IMR-90 (cell line): Measurements from ENCODE around the gene DRD2. TPM values are rescaled to one million over a fixed set of nuclear protein-coding genes. Genes with fewer than 3 reads are reported as not detected.

Experiments
- ATAC-seq: fragments of 200-7000 bp; cut with Tn5 transposase; 2 replicates; pipeline ENCODE4 v1.9.1; 2020; ENCODE audit warnings: low read depth, mild to moderate bottlenecking, moderate library complexity
- BruUV-seq: library from RNA; stranded (reverse); fragments of 400-500 nt; replicated peaks from 2 replicates; lab custom pipeline; 2021; lab: Mats Ljungman, UMichigan
- CTCF ChIA-PET: fragments of 300-600 bp; formaldehyde crosslinking; extraction: SDS; loops from one replicate; lab custom pipeline; 2021; ENCODE audit warnings: antibody characterized with exemption; lab: Yijun Ruan, JAX
- POLR2A ChIA-PET: fragments of 300-600 bp; sonication (Branson Sonifier 250); formaldehyde crosslinking; loops from one replicate; lab custom pipeline; 2022; ENCODE audit warnings: antibody characterized with exemption; ENCODE audit not compliant: unreplicated experiment; lab: Charles Lee
- DNase-seq: peaks from one replicate; pipeline ENCODE4 v3.0.0; 2013
- H2AFZ ChIP-seq: replicated peaks from 2 replicates; pipeline ENCODE3; 2013; ENCODE audit warnings: low read length, mild to moderate bottlenecking; ENCODE audit not compliant: poor library complexity
- H2AK5ac ChIP-seq: 2 replicates; pipeline ENCODE4 v1.6.1; 2013; ENCODE audit warnings: low read depth, low read length, inconsistent platforms
- H2AK9ac ChIP-seq: replicated peaks from 2 replicates; pipeline ENCODE3; 2013; ENCODE audit warnings: mild to moderate bottlenecking, low read depth, low read length, moderate library complexity; ENCODE audit not compliant: poor library complexity
- H2BK120ac ChIP-seq: 2 replicates; pipeline ENCODE4 v1.6.1; 2013; ENCODE audit warnings: low read depth, low read length, inconsistent platforms
- H2BK15ac ChIP-seq: 3 replicates; pipeline ENCODE4 v1.6.1; 2013; ENCODE audit warnings: low read depth, low read length, inconsistent platforms
- H2BK20ac ChIP-seq: 2 replicates; pipeline ENCODE4 v1.6.1; 2013; ENCODE audit warnings: low read depth, mild to moderate bottlenecking, inconsistent platforms, low read length, moderate library complexity
- H2BK5ac ChIP-seq: 2 replicates; pipeline ENCODE4 v1.6.1; 2013; ENCODE audit warnings: mild to moderate bottlenecking, low read depth, low read length, inconsistent platforms; ENCODE audit not compliant: poor library complexity, severe bottlenecking
- H3K14ac ChIP-seq: replicated peaks from 2 replicates; pipeline ENCODE4 v1.6.1; 2013; ENCODE audit warnings: low read depth, low read length, inconsistent platforms
- H3K18ac ChIP-seq: 2 replicates; pipeline ENCODE4 v1.6.1; 2013; ENCODE audit warnings: low read depth, low read length, control low read depth
- H3K23ac ChIP-seq: 2 replicates; pipeline ENCODE4 v1.6.1; 2013; ENCODE audit warnings: low read depth, low read length, inconsistent platforms
- H3K27ac ChIP-seq: 2 replicates; pipeline ENCODE4 v1.5.1; 2013; ENCODE audit warnings: mild to moderate bottlenecking, control low read depth, low read length; ENCODE audit not compliant: insufficient read depth
- H3K27me3 ChIP-seq: 2 replicates; pipeline ENCODE4 v1.6.1; 2013; ENCODE audit warnings: low read length; ENCODE audit not compliant: control insufficient read depth, insufficient read depth
- H3K36me3 ChIP-seq: 2 replicates; pipeline ENCODE4 v1.6.1; 2013; ENCODE audit warnings: low read length, mixed read lengths; ENCODE audit not compliant: control insufficient read depth, insufficient read depth
- H3K4ac ChIP-seq: 2 replicates; pipeline ENCODE4 v1.6.1; 2013; ENCODE audit warnings: low read depth, low read length, inconsistent platforms
- H3K4me1 ChIP-seq: 2 replicates; pipeline ENCODE4 v1.6.1; 2013; ENCODE audit warnings: low read length, mixed read lengths; ENCODE audit not compliant: control insufficient read depth, insufficient read depth
- H3K4me2 ChIP-seq: 2 replicates; pipeline ENCODE4 v1.6.1; 2013; ENCODE audit warnings: low read depth, mild to moderate bottlenecking, control low read depth, low read length, moderate library complexity
- H3K4me3 ChIP-seq: 2 replicates; pipeline ENCODE4 v1.5.1; 2013; ENCODE audit warnings: low read depth, mild to moderate bottlenecking, control low read depth, low read length, moderate library complexity; ENCODE audit not compliant: insufficient read depth
- H3K56ac ChIP-seq: 2 replicates; pipeline ENCODE4 v1.6.1; 2013; ENCODE audit warnings: low read length, inconsistent platforms; ENCODE audit not compliant: insufficient read depth; ENCODE audit errors: extremely low read depth
- H3K79me1 ChIP-seq, 2 experiments: 2 replicates each; pipeline ENCODE4 v1.6.1; 2013; ENCODE audit warnings: low read length in 2 of 2, inconsistent platforms in 1 of 2, low read depth in 1 of 2
- H3K9ac ChIP-seq: 2 replicates; pipeline ENCODE4 v1.6.1; 2013; ENCODE audit warnings: low read depth, low read length, control low read depth
- H3K9me1 ChIP-seq: 2 replicates; pipeline ENCODE4 v1.6.1; 2013; ENCODE audit warnings: low read length, inconsistent platforms; ENCODE audit not compliant: insufficient read depth
- H3K9me3 ChIP-seq: 2 replicates; pipeline ENCODE4 v1.6.1; 2013; ENCODE audit warnings: low read length; ENCODE audit not compliant: control insufficient read depth, insufficient read depth
- H4K20me1 ChIP-seq: 2 replicates; pipeline ENCODE4 v1.6.1; 2013; ENCODE audit warnings: low read length, inconsistent platforms; ENCODE audit not compliant: insufficient read depth
- H4K5ac ChIP-seq: 2 replicates; pipeline ENCODE4 v1.6.1; 2013; ENCODE audit warnings: mild to moderate bottlenecking, low read depth, low read length, control low read depth
- H4K8ac ChIP-seq, 2 experiments: 2 replicates each; pipeline ENCODE4 v1.6.1; 2013; ENCODE audit warnings: low read depth in 2 of 2, low read length in 2 of 2, control low read depth in 1 of 2, inconsistent platforms in 1 of 2
- H4K91ac ChIP-seq: 2 replicates; pipeline ENCODE4 v1.6.1; 2013; ENCODE audit warnings: low read depth, low read length, inconsistent platforms; ENCODE audit not compliant: insufficient read depth
- BHLHE40 ChIP-seq: fragments of 150-350 bp; IDR thresholded peaks from 2 replicates; pipeline ENCODE4 v1.6.1; 2016; ENCODE audit warnings: mild to moderate bottlenecking, low read depth, low read length
- CEBPB ChIP-seq: IDR thresholded peaks from 2 replicates; pipeline ENCODE4 v1.6.1; 2012; ENCODE audit warnings: low read depth, low read length, improper control_type of control experiment
- CHD1 ChIP-seq: IDR thresholded peaks from 2 replicates; pipeline ENCODE4 v1.6.1; 2012; ENCODE audit warnings: low read depth, low read length, improper control_type of control experiment
- CTCF ChIP-seq: conservative IDR thresholded peaks from 2 replicates; pipeline ENCODE4 v1.5.1; 2012; ENCODE audit warnings: mild to moderate bottlenecking, low read depth, low read length, improper control_type of control experiment
- FOS ChIP-seq: fragments of 150-350 bp; IDR thresholded peaks from 2 replicates; pipeline ENCODE4 v1.6.1; 2016; ENCODE audit warnings: low read depth, low read length
- MAFK ChIP-seq: IDR thresholded peaks from 2 replicates; pipeline ENCODE4 v1.6.1; 2012; ENCODE audit warnings: low read depth, low read length, improper control_type of control experiment
- MAZ ChIP-seq: IDR thresholded peaks from 2 replicates; pipeline ENCODE4 v1.6.1; 2012; ENCODE audit warnings: low read depth, mild to moderate bottlenecking, low read length, improper control_type of control experiment, moderate library complexity, borderline replicate concordance
- MXI1 ChIP-seq: IDR thresholded peaks from 2 replicates; pipeline ENCODE4 v1.6.1; 2012; ENCODE audit warnings: low read depth, mild to moderate bottlenecking, low read length, moderate library complexity, borderline replicate concordance
- POLR2A ChIP-seq: IDR thresholded peaks from 2 replicates; pipeline ENCODE4 v1.6.1; 2012; ENCODE audit warnings: mild to moderate bottlenecking, low read depth, low read length
- RAD21 ChIP-seq: IDR thresholded peaks from 2 replicates; pipeline ENCODE4 v1.6.1; 2012; ENCODE audit warnings: low read length, improper control_type of control experiment
- RFX5 ChIP-seq: IDR thresholded peaks from 2 replicates; pipeline ENCODE4 v1.8.0; 2012; ENCODE audit warnings: low read depth, mild to moderate bottlenecking, low read length, moderate library complexity
- SMC3 ChIP-seq: fragments of 150-350 bp; IDR thresholded peaks from 2 replicates; pipeline ENCODE4 v1.6.1; 2016; ENCODE audit warnings: low read depth, mild to moderate bottlenecking, antibody characterized with exemption, low read length, moderate library complexity
- USF2 ChIP-seq: fragments of 150-350 bp; IDR thresholded peaks from 2 replicates; pipeline ENCODE4 v1.6.1; 2017; ENCODE audit warnings: mild to moderate bottlenecking, antibody characterized with exemption, low read length, low read depth
- WGBS, 2 experiments: methylation state at CpG; one replicate each; pipeline versions ENCODE4 v1.1.5 to v1.1.7; 2013; ENCODE audit warnings: missing lambda C conversion rate in 2 of 2; ENCODE audit not compliant: insufficient read length in 1 of 2; ENCODE audit errors: extremely low coverage in 2 of 2; 5-methylcytosine and 5-hydroxymethylcytosine counted together
- dilution Hi-C: fragments of 300-500 bp; cut with HindIII; formaldehyde crosslinking; loops from one replicate; pipeline ENCODE4 v1.14.3; 2018; ENCODE audit warnings: low sequenced_read_pairs; ENCODE audit not compliant: unreplicated experiment
- in situ Hi-C: fragments of 300-500 bp; cut with MboI; formaldehyde crosslinking; loops from 3 replicates; pipeline ENCODE4 v1.14.3; 2019; ENCODE audit warnings: low sequenced_read_pairs, inconsistent platforms, mixed read lengths
- intact Hi-C: fragments of 100-400 bp; cut with micrococcal nuclease; formaldehyde crosslinking; loops from 2 replicates; pipeline ENCODE4 v1.10.0; 2022
- polyA plus RNA-seq, 3 experiments: library from polyadenylated mRNA; depleted of rRNA; stranded (reverse); fragments of >200 nt; gene quantifications; 2 replicates each; pipeline ENCODE4 v1.2.3, GENCODE V29; 2012; ENCODE audit warnings: low replicate concordance in 1 of 3
- total RNA-seq: library from RNA; depleted of rRNA; stranded (reverse); fragments of >200 nt; gene quantifications from 2 replicates; pipeline ENCODE4 v1.2.3, GENCODE V29; 2012
- TF ChIP-seq, protein P1 (sequence below): fragments of 150-350 bp; IDR thresholded peaks from 2 replicates; pipeline ENCODE4 v1.6.1; 2016; ENCODE audit warnings: low read depth, mild to moderate bottlenecking, low read length, moderate library complexity, borderline replicate concordance

DRD2 gene
- total and polyA plus RNA-seq, 2 of the 4 experiments (the other 2 are of a cell fraction) = not detected

GRCh38 chr11:113457784-113458183, 17.4 kb downstream of the DRD2 start:
- dilution Hi-C loops = no loop called here
- no peak overlapping the region for H3K4ac ChIP-seq

More at GRCh38 chr11:113457784-113458183, 17.4 kb downstream of the DRD2 start:
- ChIA-PET CTCF (no interaction called here), POLR2A (no interaction called here)
- Histone ChIP-seq H3K9me3 (no peaks in the 10 kb centered on the region), H3K4me1 (no peaks in the 10 kb centered on the region), H3K4me3 (no peak overlapping the region), H2BK5ac (no peak overlapping the region), H3K23ac (no peak overlapping the region), H3K4me2 (no peak overlapping the region), H2AK5ac (no peak overlapping the region), H4K20me1 (no peaks in the 10 kb centered on the region), H3K18ac (no peak overlapping the region), H2AFZ (no peak overlapping the region), H3K14ac (no peak overlapping the region), H3K27me3 (peaks cover 2% of the 10 kb centered on the region; the same call in 1 of the 2 replicates), H2BK20ac (no peak overlapping the region), H3K36me3 (no peaks in the 10 kb centered on the region), H4K91ac (no peak overlapping the region), H4K5ac (no peak overlapping the region), H4K8ac (no peak overlapping the region), H2BK15ac (no peak overlapping the region), H2BK120ac (no peak overlapping the region), H3K79me1 (no peaks in the 10 kb centered on the region), H3K9ac (no peak overlapping the region), H2AK9ac (no peak overlapping the region), H3K27ac (no peak overlapping the region), H3K56ac (no peak overlapping the region), H3K9me1 (no peaks in the 10 kb centered on the region)
- in situ Hi-C loops (no loop called here), intact Hi-C loops (no loop called here)
- TF ChIP-seq USF2 (no peak), CHD1 (no peak), SMC3 (no peak), MAZ (no peak), MXI1 (no peak), RAD21 (no peak), POLR2A (no peak), FOS (no peak), RFX5 (no peak), MAFK (no peak), CEBPB (no peak), CTCF (no peak), BHLHE40 (no peak)
- TF ChIP-seq, protein P1, sequence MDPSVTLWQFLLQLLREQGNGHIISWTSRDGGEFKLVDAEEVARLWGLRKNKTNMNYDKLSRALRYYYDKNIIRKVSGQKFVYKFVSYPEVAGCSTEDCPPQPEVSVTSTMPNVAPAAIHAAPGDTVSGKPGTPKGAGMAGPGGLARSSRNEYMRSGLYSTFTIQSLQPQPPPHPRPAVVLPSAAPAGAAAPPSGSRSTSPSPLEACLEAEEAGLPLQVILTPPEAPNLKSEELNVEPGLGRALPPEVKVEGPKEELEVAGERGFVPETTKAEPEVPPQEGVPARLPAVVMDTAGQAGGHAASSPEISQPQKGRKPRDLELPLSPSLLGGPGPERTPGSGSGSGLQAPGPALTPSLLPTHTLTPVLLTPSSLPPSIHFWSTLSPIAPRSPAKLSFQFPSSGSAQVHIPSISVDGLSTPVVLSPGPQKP = no peak
- no TSS peak for BruUV-seq
- ATAC-seq (no peak), DNase-seq (no peak)
- WGBS, 2 experiments = no CpG with 5 or more reads among the region's 2 CpGs
